PC-3 (cell line): ENCODE results near the gene AKAP6.

Experiments
- EZH2 ChIP-seq: fragments of 300-600 bp; sonication (generic); IDR thresholded peaks from one replicate; pipeline ENCODE4 v1.6.1; 2017; ENCODE audit warnings: antibody characterized with exemption, mild to moderate bottlenecking, low read length; ENCODE audit not compliant: unreplicated experiment
- EZH2phosphoT487 ChIP-seq: fragments of 300-600 bp; sonication (generic); IDR thresholded peaks from 2 replicates; pipeline ENCODE4 v1.6.1; 2018; ENCODE audit warnings: mild to moderate bottlenecking, antibody characterized with exemption, low read length, borderline replicate concordance
- TF ChIP-seq, protein P1 (sequence below): fragments of 300-600 bp; sonication (generic); conservative IDR thresholded peaks from 2 replicates; pipeline ENCODE4 v1.5.1; 2017; ENCODE audit warnings: antibody characterized with exemption, low read depth, mild to moderate bottlenecking, low read length

DNA sequence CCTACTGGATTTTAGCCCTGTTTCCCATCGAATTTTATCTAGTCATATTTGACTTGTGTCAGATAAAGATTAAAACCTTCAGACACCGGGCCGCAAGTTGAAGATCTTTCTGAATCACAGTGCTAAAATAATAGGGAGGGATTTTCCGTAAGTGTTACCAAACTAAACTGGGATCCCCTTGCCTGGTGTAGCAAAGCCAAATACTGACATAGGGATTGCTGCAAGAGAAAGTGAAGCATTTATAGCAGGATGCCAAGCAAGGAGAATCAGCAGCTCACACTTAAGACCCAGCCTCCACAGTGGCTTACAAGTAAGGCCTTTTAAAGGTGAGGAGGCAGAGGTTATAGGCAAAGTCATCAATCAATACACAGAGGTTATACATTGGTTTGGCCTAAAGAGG lies 147.4 kb downstream of the AKAP6 start:
- TF ChIP-seq, protein P1, sequence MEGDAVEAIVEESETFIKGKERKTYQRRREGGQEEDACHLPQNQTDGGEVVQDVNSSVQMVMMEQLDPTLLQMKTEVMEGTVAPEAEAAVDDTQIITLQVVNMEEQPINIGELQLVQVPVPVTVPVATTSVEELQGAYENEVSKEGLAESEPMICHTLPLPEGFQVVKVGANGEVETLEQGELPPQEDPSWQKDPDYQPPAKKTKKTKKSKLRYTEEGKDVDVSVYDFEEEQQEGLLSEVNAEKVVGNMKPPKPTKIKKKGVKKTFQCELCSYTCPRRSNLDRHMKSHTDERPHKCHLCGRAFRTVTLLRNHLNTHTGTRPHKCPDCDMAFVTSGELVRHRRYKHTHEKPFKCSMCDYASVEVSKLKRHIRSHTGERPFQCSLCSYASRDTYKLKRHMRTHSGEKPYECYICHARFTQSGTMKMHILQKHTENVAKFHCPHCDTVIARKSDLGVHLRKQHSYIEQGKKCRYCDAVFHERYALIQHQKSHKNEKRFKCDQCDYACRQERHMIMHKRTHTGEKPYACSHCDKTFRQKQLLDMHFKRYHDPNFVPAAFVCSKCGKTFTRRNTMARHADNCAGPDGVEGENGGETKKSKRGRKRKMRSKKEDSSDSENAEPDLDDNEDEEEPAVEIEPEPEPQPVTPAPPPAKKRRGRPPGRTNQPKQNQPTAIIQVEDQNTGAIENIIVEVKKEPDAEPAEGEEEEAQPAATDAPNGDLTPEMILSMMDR: no peak
- TF ChIP-seq EZH2 (no peak), EZH2phosphoT487 (no peak)
